H1 (cell line): ENCODE measurements around the gene INSIG1. TPM values are rescaled to one million over a fixed set of nuclear protein-coding genes. Genes with fewer than 3 reads are reported as not detected.

Experiments used
- CTCF ChIA-PET: fragments of 300-600 bp; sonication (Branson Sonifier 250); formaldehyde crosslinking; loops from one replicate; lab custom pipeline; 2021; ENCODE audit not compliant: partially characterized antibody; lab: Charles Lee
- POLR2A ChIA-PET: fragments of 300-600 bp; sonication (Branson Sonifier 250); formaldehyde crosslinking; loops from one replicate; lab custom pipeline; 2021; ENCODE audit warnings: inconsistent platforms; ENCODE audit not compliant: partially characterized antibody; lab: Charles Lee
- DNase-seq, 2 experiments: peaks; one replicate each; pipeline versions ENCODE4 v3.0.0 to v3.0.0-alpha.2; 2010 to 2022; ENCODE audit warnings: low spot score in 2 of 2, low read depth in 1 of 2, mixed read lengths in 1 of 2
- FAIRE-seq: peaks from 2 replicates; lab custom pipeline; 2011; peaks lifted over from hg19 to GRCh38; lab: Jason Lieb, UNC
- H2AFZ ChIP-seq: 2 replicates; pipeline ENCODE4 v1.8.1; 2012; ENCODE audit warnings: low read length, inconsistent platforms
- H2AK5ac ChIP-seq: 2 replicates; pipeline ENCODE4 v1.6.1; 2013; ENCODE audit warnings: low read depth, low read length
- H2BK120ac ChIP-seq: replicated peaks from 2 replicates; pipeline ENCODE3; 2013; ENCODE audit warnings: low read depth, low read length, inconsistent platforms
- H2BK12ac ChIP-seq: 2 replicates; pipeline ENCODE4 v1.6.1; 2013; ENCODE audit warnings: low read depth, low read length
- H2BK15ac ChIP-seq: 2 replicates; pipeline ENCODE4 v1.6.1; 2013; ENCODE audit warnings: low read length
- H2BK20ac ChIP-seq: 2 replicates; pipeline ENCODE4 v1.6.1; 2013; ENCODE audit warnings: low read length
- H2BK5ac ChIP-seq: 2 replicates; pipeline ENCODE4 v1.6.1; 2013; ENCODE audit warnings: low read depth, low read length
- H3K14ac ChIP-seq: 2 replicates; pipeline ENCODE4 v1.6.1; 2013; ENCODE audit warnings: inconsistent platforms; ENCODE audit not compliant: insufficient read length
- H3K18ac ChIP-seq: 2 replicates; pipeline ENCODE4 v1.6.1; 2013; ENCODE audit warnings: low read length; ENCODE audit errors: extremely low read depth
- H3K23ac ChIP-seq: 2 replicates; pipeline ENCODE4 v1.6.1; 2013; ENCODE audit warnings: inconsistent platforms; ENCODE audit not compliant: insufficient read length
- H3K23me2 ChIP-seq: 2 replicates; pipeline ENCODE4 v1.6.1; 2013; ENCODE audit warnings: low read depth, low read length
- H3K27ac ChIP-seq: 2 replicates; pipeline ENCODE4 v1.6.1; 2011; ENCODE audit warnings: low read depth, low read length, inconsistent platforms
- H3K27me3 ChIP-seq, 4 experiments: replicated peaks in 1 of 4; 1 replicate in 1 of 4; 2 replicates in 3 of 4; pipeline versions ENCODE4 v1.6.1 to v1.8.1; 2011 to 2013; ENCODE audit warnings: low read length in 3 of 4, mild to moderate bottlenecking in 3 of 4, inconsistent platforms in 2 of 4, mixed read lengths in 2 of 4, moderate library complexity in 1 of 4; ENCODE audit not compliant: control insufficient read depth in 3 of 4, insufficient read depth in 3 of 4; ENCODE audit errors: extremely low read depth in 1 of 4
- H3K36me3 ChIP-seq, 4 experiments: 2 replicates each; pipeline versions ENCODE4 v1.6.1 to v1.8.1; 2011 to 2013; ENCODE audit warnings: mild to moderate bottlenecking in 4 of 4, low read length in 3 of 4, moderate library complexity in 2 of 4, control low read depth in 1 of 4, inconsistent platforms in 1 of 4; ENCODE audit not compliant: insufficient read depth in 4 of 4, control insufficient read depth in 2 of 4
- H3K4ac ChIP-seq: replicated peaks from 2 replicates; pipeline ENCODE3; 2013; ENCODE audit warnings: low read length, low read depth, mixed read lengths, inconsistent platforms; ENCODE audit not compliant: insufficient read length
- H3K4me1 ChIP-seq, 4 experiments: replicated peaks in 1 of 4; 1 replicate in 1 of 4; 2 replicates in 3 of 4; pipeline versions ENCODE4 v1.6.1 to v1.8.1; 2011 to 2013; ENCODE audit warnings: low read length in 3 of 4, inconsistent platforms in 2 of 4, mixed read lengths in 1 of 4; ENCODE audit not compliant: insufficient read depth in 4 of 4, control insufficient read depth in 3 of 4
- H3K4me2 ChIP-seq, 2 experiments: 2 replicates each; pipeline versions ENCODE4 v1.6.1 to v1.8.1; 2011 to 2013; ENCODE audit warnings: low read depth in 2 of 2, low read length in 2 of 2, control low read depth in 1 of 2, inconsistent platforms in 1 of 2, mild to moderate bottlenecking in 1 of 2; ENCODE audit not compliant: insufficient read depth in 1 of 2
- H3K4me3 ChIP-seq, 4 experiments: fragments of 200-600, 300-600 bp in 1 of 4; sonication (generic), shearing (Covaris generic), sonication (Bioruptor Twin) in 1 of 4; 2 replicates each; pipeline versions ENCODE4 v1.5.1 to v1.8.1; 2011 to 2016; ENCODE audit warnings: low read length in 4 of 4, low read depth in 3 of 4, control low read depth in 2 of 4, inconsistent platforms in 2 of 4, mild to moderate bottlenecking in 2 of 4, mixed read lengths in 1 of 4, moderate library complexity in 1 of 4; ENCODE audit not compliant: insufficient read depth in 2 of 4; ENCODE audit errors: extremely low read depth in 1 of 4
- H3K56ac ChIP-seq: replicated peaks from 2 replicates; pipeline ENCODE3; 2013; ENCODE audit warnings: low read depth, mild to moderate bottlenecking, mixed read lengths, low read length, inconsistent platforms; ENCODE audit not compliant: insufficient read length
- H3K79me1 ChIP-seq: 2 replicates; pipeline ENCODE4 v1.6.1; 2013; ENCODE audit warnings: low read depth, low read length, control low read depth
- H3K79me2 ChIP-seq, 2 experiments: 2 replicates each; pipeline versions ENCODE4 v1.6.1 to v1.8.1; 2012 to 2013; ENCODE audit warnings: low read length in 2 of 2, mild to moderate bottlenecking in 2 of 2, inconsistent platforms in 1 of 2; ENCODE audit not compliant: insufficient read depth in 2 of 2, control insufficient read depth in 1 of 2
- H3K9ac ChIP-seq, 4 experiments: replicated peaks in 1 of 4; 1 replicate in 1 of 4; 2 replicates in 3 of 4; pipeline versions ENCODE4 v1.6.1 to v1.8.1; 2011 to 2013; ENCODE audit warnings: low read depth in 3 of 4, low read length in 3 of 4, control low read depth in 2 of 4, mild to moderate bottlenecking in 2 of 4, moderate library complexity in 2 of 4, inconsistent platforms in 1 of 4; ENCODE audit errors: extremely low read depth in 1 of 4
- H3K9me3 ChIP-seq, 2 experiments: 2 replicates each; pipeline versions ENCODE4 v1.6.1 to v1.8.1; 2012 to 2013; ENCODE audit warnings: mild to moderate bottlenecking in 2 of 2, moderate library complexity in 2 of 2, control low read depth in 1 of 2, inconsistent platforms in 1 of 2, low read depth in 1 of 2, low read length in 1 of 2, mixed read lengths in 1 of 2; ENCODE audit not compliant: insufficient read depth in 2 of 2
- H4K20me1 ChIP-seq, 2 experiments: replicated peaks in 1 of 2; 2 replicates each; pipeline versions ENCODE3 to v1.8.1; 2011 to 2013; ENCODE audit warnings: inconsistent platforms in 2 of 2, low read length in 2 of 2, mild to moderate bottlenecking in 1 of 2; ENCODE audit not compliant: insufficient read depth in 2 of 2, control insufficient read depth in 1 of 2
- H4K5ac ChIP-seq: 2 replicates; pipeline ENCODE4 v1.6.1; 2013; ENCODE audit warnings: low read length, low read depth, mixed read lengths, inconsistent platforms; ENCODE audit not compliant: insufficient read length
- H4K8ac ChIP-seq: 2 replicates; pipeline ENCODE4 v1.8.0; 2013; ENCODE audit warnings: mild to moderate bottlenecking, moderate library complexity, low read length, inconsistent platforms; ENCODE audit not compliant: insufficient read depth; ENCODE audit errors: extremely low read depth
- H4K91ac ChIP-seq: replicated peaks from 2 replicates; pipeline ENCODE3; 2013; ENCODE audit warnings: low read length, mixed read lengths, inconsistent platforms; ENCODE audit not compliant: insufficient read length
- ASH2L ChIP-seq: fragments of 200-600, 300-600 bp; sonication (generic); IDR thresholded peaks from one replicate; pipeline ENCODE4 v1.7.1; 2017; ENCODE audit warnings: low read length
- CHD2 ChIP-seq: IDR thresholded peaks from 2 replicates; pipeline ENCODE4 v1.6.1; 2012; ENCODE audit warnings: low read length, improper control_type of control experiment
- CTBP2 ChIP-seq: IDR thresholded peaks from 2 replicates; pipeline ENCODE4 v1.7.0; 2011; ENCODE audit warnings: borderline replicate concordance, mild to moderate bottlenecking, moderate library complexity, mixed read lengths, low read length; ENCODE audit not compliant: insufficient read depth, insufficient read length
- KDM1A ChIP-seq: fragments of 200-600, 300-600 bp; sonication (generic); IDR thresholded peaks from 2 replicates; pipeline ENCODE4 v1.7.1; 2016; ENCODE audit warnings: mild to moderate bottlenecking, low read length, borderline replicate concordance
- NANOG ChIP-seq: IDR thresholded peaks from 2 replicates; pipeline ENCODE4 v1.6.1; 2011; ENCODE audit warnings: low read length, low read depth, mild to moderate bottlenecking, inconsistent platforms; ENCODE audit not compliant: insufficient read depth, poor library complexity, severe bottlenecking
- RBBP5 ChIP-seq: IDR thresholded peaks from 2 replicates; pipeline ENCODE4 v1.7.1; 2012; ENCODE audit warnings: low read depth, mild to moderate bottlenecking, inconsistent platforms, low read length, moderate library complexity, borderline replicate concordance
- SIN3A ChIP-seq, 2 experiments: IDR thresholded peaks in 1 of 2; conservative IDR thresholded peaks in 1 of 2; 2 replicates each; pipeline ENCODE4 v1.6.1; 2011 to 2012; ENCODE audit warnings: low read length in 2 of 2, improper control_type of control experiment in 1 of 2, low read depth in 1 of 2, mild to moderate bottlenecking in 1 of 2
- SIRT6 ChIP-seq: IDR thresholded peaks from one replicate; pipeline ENCODE4 v1.7.1; 2012; ENCODE audit warnings: low read length, inconsistent platforms
- SIX5 ChIP-seq: IDR thresholded peaks from 2 replicates; pipeline ENCODE4 v1.6.1; 2011; ENCODE audit warnings: mild to moderate bottlenecking, low read depth, low read length
- SP1 ChIP-seq: IDR thresholded peaks from 2 replicates; pipeline ENCODE4 v1.6.1; 2011; ENCODE audit warnings: low read depth, low read length
- YY1 ChIP-seq: IDR thresholded peaks from 2 replicates; pipeline ENCODE4 v1.6.1; 2011; ENCODE audit warnings: low read depth, mild to moderate bottlenecking, low read length
- ZNF274 ChIP-seq: IDR thresholded peaks from 2 replicates; pipeline ENCODE4 v1.7.0; 2012; ENCODE audit warnings: low read length, borderline replicate concordance; ENCODE audit errors: extremely low read depth
- WGBS, 2 experiments: shearing (Covaris generic) in 1 of 2; methylation state at CpG; one replicate each; pipeline versions ENCODE4 v1.1.6 to v1.1.7; 2013 to 2015; ENCODE audit warnings: low lambda C conversion rate in 2 of 2, mixed read lengths in 2 of 2, inconsistent platforms in 1 of 2, low coverage in 1 of 2, missing lambda C conversion rate in 1 of 2; ENCODE audit not compliant: insufficient replicate concordance in 2 of 2, insufficient coverage in 1 of 2, insufficient read length in 1 of 2; ENCODE audit errors: extremely low coverage in 1 of 2, missing lambda C conversion rate in 1 of 2; 5-methylcytosine and 5-hydroxymethylcytosine counted together
- polyA plus RNA-seq, 7 experiments: library from polyadenylated mRNA; depleted of rRNA in 3 of 7; stranded (reverse) in 5 of 7; unstranded in 2 of 7; fragments of >200 nt in 5 of 7; fragments of 200-250 nt in 2 of 7; gene quantifications; 1 replicate in 5 of 7; 2 replicates in 1 of 7; 4 replicates in 1 of 7; pipeline versions ENCODE4 v1.2.1 to v1.2.3, GENCODE V29; 2011 to 2013; ENCODE audit warnings: missing spikeins in 2 of 7, mixed read lengths in 2 of 7
- total RNA-seq: library from RNA; stranded (reverse); fragmentation: NEBNext Ultra II Directional; extraction: Animal tissue kit (Norgen Biotek cat#: 25700); gene quantifications from 2 replicates; pipeline ENCODE4 v1.2.1, GENCODE V29; 2021
- TF ChIP-seq, protein P1 (sequence below): IDR thresholded peaks from 2 replicates; pipeline ENCODE4 v1.6.1; 2012; ENCODE audit warnings: inconsistent platforms

The INSIG1 gene
- total and polyA plus RNA-seq, 2 of the 8 experiments (the other 6 are each of a cell fraction or from before 2014, with no cell fraction given) = 40.0 to 58.4 TPM

DNA sequence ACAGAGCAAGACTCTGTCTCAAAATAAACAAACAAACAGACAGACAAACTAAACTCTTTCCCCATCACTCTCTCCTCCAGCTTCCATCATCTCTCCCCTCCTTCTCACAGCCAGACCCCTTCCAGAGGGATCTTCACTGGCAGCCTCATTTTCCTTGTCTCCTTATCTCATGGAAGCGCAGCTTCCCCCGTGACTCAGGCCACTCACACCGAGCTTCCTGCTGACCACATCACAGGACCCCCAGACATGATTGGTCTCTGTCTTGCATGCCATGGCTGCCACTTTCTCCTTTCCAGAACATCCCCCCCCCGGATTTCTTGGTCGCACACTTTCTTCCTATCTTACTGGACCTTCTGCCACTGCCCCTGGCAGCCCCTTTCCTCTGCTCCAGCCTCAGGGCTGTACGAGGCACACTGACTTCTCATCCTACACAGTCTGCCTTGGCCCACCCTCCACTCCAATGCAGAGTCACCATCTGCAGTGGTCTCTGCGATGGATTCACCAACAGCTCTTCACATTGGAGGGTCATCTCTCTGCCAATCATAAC is 4.9 kb upstream of the INSIG1 start:
- Histone ChIP-seq H4K8ac (no peak overlapping the region), H3K4me2 (no peak overlapping the region), H3K4me3 (no peak overlapping the region), H3K4ac (no peak overlapping the region), H2BK5ac (no peak overlapping the region), H3K14ac (no peak overlapping the region), H3K23me2 (peaks cover 7% of the 10 kb centered on the region; the same call in 1 of the 2 replicates), H3K27ac (no peak overlapping the region), H3K4me1 (peaks cover 5 to 14% (median 9%) of the 10 kb centered on the region in 4 experiments; a peak in 4 of 7 replicates), H3K27me3 (no peaks in the 10 kb centered on the region), H3K9me3 (no peaks in the 10 kb centered on the region), H3K18ac (no peak overlapping the region), H2BK120ac (no peak overlapping the region), H2BK15ac (no peak overlapping the region), H4K91ac (no peak overlapping the region), H4K5ac (no peak overlapping the region), H2AK5ac (no peak overlapping the region), H2BK20ac (no peak overlapping the region), H2AFZ (no peak overlapping the region), H3K36me3 (no peaks in the 10 kb centered on the region), H3K23ac (no peak overlapping the region), H3K79me2 (no peaks in the 10 kb centered on the region), H4K20me1 (no peaks in the 10 kb centered on the region), H3K9ac (no peak overlapping the region), H2BK12ac (no peak overlapping the region), H3K56ac (no peak overlapping the region), H3K79me1 (no peaks in the 10 kb centered on the region)
- DNase-seq (no peak), FAIRE-seq (no peak)
- POLR2A ChIA-PET = interaction anchor here (0.6 kb wide), 1 partner anchor 57 kb away, joined by 3 read pairs; no protein-coding TSS in a partner anchor
- CTCF ChIA-PET = interaction anchor here (1.3 kb wide), 1 partner anchor 284 kb away, joined by 5 read pairs; no protein-coding TSS in a partner anchor
- 81% methylated on average over 7 of the region's 7 CpGs; no CpG with 5 or more reads in 1 of the 2 experiments for WGBS, 2 experiments
- TF ChIP-seq SIRT6 (no peak), YY1 (no peak), ZNF274 (no peak), ASH2L (no peak), RBBP5 (no peak), SP1 (no peak), SIX5 (no peak), SIN3A (conservative IDR thresholded peaks at IDR 0.05 in 1 of 2, IDR thresholded peaks at IDR 0.05 in 1 of 2; ENCODE audit: low read depth in 1 of 2, low read length in 2 of 2) (no peak), KDM1A (no peak), NANOG (no peak), CTBP2 (no peak), CHD2 (no peak)
- TF ChIP-seq, protein P1, sequence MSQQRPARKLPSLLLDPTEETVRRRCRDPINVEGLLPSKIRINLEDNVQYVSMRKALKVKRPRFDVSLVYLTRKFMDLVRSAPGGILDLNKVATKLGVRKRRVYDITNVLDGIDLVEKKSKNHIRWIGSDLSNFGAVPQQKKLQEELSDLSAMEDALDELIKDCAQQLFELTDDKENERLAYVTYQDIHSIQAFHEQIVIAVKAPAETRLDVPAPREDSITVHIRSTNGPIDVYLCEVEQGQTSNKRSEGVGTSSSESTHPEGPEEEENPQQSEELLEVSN = no peak
